K562 (cell line): Measurements from ENCODE around the gene LRGUK. TPM values are rescaled to one million over a fixed set of nuclear protein-coding genes. Genes with fewer than 3 reads are reported as not detected.

ENCODE experiments used
- ARNT ChIP-seq, 2 experiments: fragments of 450-650 bp; IDR thresholded peaks; 2 replicates each; pipeline ENCODE4 v1.6.1; 2016; ENCODE audit warnings: mild to moderate bottlenecking in 1 of 2
- CREM ChIP-seq: IDR thresholded peaks from 2 replicates; pipeline ENCODE4 v1.6.1; 2014; ENCODE audit warnings: antibody characterized with exemption, low read depth
- CSDE1 ChIP-seq, 2 experiments: fragments of 450-650 bp; IDR thresholded peaks; 2 replicates each; pipeline ENCODE4 v1.6.1; 2016; ENCODE audit warnings: mild to moderate bottlenecking in 1 of 2
- E2F1 ChIP-seq: sonication (generic); formaldehyde crosslinking; IDR thresholded peaks from 2 replicates; pipeline ENCODE4 v1.8.1; 2023; ENCODE audit warnings: mild to moderate bottlenecking, missing genetic modification reagents, moderate library complexity
- ETS1 ChIP-seq: conservative IDR thresholded peaks from 2 replicates; pipeline ENCODE4 v1.6.1; 2011; ENCODE audit warnings: low read depth, mild to moderate bottlenecking, low read length; ENCODE audit not compliant: control insufficient read depth
- GABPB1 ChIP-seq: sonication (generic); formaldehyde crosslinking; IDR thresholded peaks from 2 replicates; pipeline ENCODE4 v1.8.0; 2022; ENCODE audit warnings: mild to moderate bottlenecking, missing genetic modification reagents
- NCOA2 ChIP-seq, 2 experiments: fragments of 450-650 bp; IDR thresholded peaks; 2 replicates each; pipeline ENCODE4 v1.6.1; 2018; ENCODE audit warnings: mild to moderate bottlenecking in 2 of 2, moderate library complexity in 1 of 2; ENCODE audit not compliant: partially characterized antibody in 2 of 2
- NR0B1 ChIP-seq: fragments of 450-650 bp; IDR thresholded peaks from one replicate; pipeline ENCODE4 v1.6.1; 2018; ENCODE audit warnings: mild to moderate bottlenecking, moderate library complexity; ENCODE audit not compliant: partially characterized antibody
- SMAD2 ChIP-seq: fragments of 150-350 bp; IDR thresholded peaks from 2 replicates; pipeline ENCODE4 v1.6.1; 2014; ENCODE audit warnings: low read depth, mild to moderate bottlenecking, low read length
- THAP12 ChIP-seq: fragments of 250-450 bp; sonication (Bioruptor Pico); IDR thresholded peaks from 2 replicates; pipeline ENCODE4 v1.9.0; 2021; ENCODE audit warnings: mild to moderate bottlenecking, inconsistent platforms
- XRCC4 ChIP-seq: IDR thresholded peaks from one replicate; pipeline ENCODE4 v1.6.1; 2011; ENCODE audit not compliant: insufficient read depth, insufficient read length; ENCODE audit errors: extremely low read depth
- ZMIZ1 ChIP-seq, 2 experiments: fragments of 150-350 bp in 1 of 2; IDR thresholded peaks; 2 replicates each; pipeline ENCODE4 v1.6.1; 2012 to 2016; ENCODE audit warnings: low read depth in 2 of 2, low read length in 2 of 2, mild to moderate bottlenecking in 1 of 2, moderate library complexity in 1 of 2
- ZNF12 ChIP-seq: sonication (generic); formaldehyde crosslinking; IDR thresholded peaks from 2 replicates; pipeline ENCODE4 v1.4.0; 2020; ENCODE audit warnings: mild to moderate bottlenecking, missing genetic modification reagents
- ZNF280B ChIP-seq: fragments of 250-450 bp; sonication (Bioruptor Pico); IDR thresholded peaks from 2 replicates; pipeline ENCODE4 v1.5.1; 2021; ENCODE audit warnings: mild to moderate bottlenecking
- ZNF717 ChIP-seq: fragments of 250-450 bp; sonication (Bioruptor Pico); IDR thresholded peaks from 2 replicates; pipeline ENCODE4 v1.5.0; 2021
- polyA plus RNA-seq, 8 experiments: library from polyadenylated mRNA; depleted of rRNA in 4 of 8; stranded (reverse) in 5 of 8; unstranded in 3 of 8; fragments of >200 nt; fragmentation: Nextera tagmentation in 2 of 8; fragmentation: Illumina TruSeq in 1 of 8; extraction: Ambion mirVana in 2 of 8; extraction: Trizol in 1 of 8; gene quantifications; 2 replicates each; pipeline versions ENCODE4 v1.2.1 to v1.2.3, GENCODE V29; 2011 to 2014; ENCODE audit warnings: inconsistent platforms in 1 of 8, missing spikeins in 1 of 8
- total RNA-seq, 7 experiments: library from RNA; depleted of rRNA in 6 of 7; stranded (reverse); fragments of >200 nt in 6 of 7; fragmentation: Illumina TruSeq in 2 of 7; extraction: Trizol in 2 of 7; gene quantifications; 2 replicates each; pipeline versions ENCODE4 v1.2.1 to v1.2.3, GENCODE V29; 2011 to 2021; ENCODE audit warnings: low replicate concordance in 1 of 7

Gene LRGUK
- total and polyA plus RNA-seq, 9 of the 15 experiments (the other 6 are each of a cell fraction or from before 2014, with no cell fraction given): 0.04 to 0.33 (median 0.18) TPM

GRCh38 chr7:134210976-134211663, 84.0 kb downstream of the LRGUK start (continued):
- TF ChIP-seq NCOA2 (IDR thresholded peaks at IDR 0.05; ENCODE audit: partially characterized antibody in 2 of 2) (no peak), ZNF280B (CRISPR knock-in tag) (no peak), SMAD2 (no peak), ZNF717 (CRISPR knock-in tag) (no peak), ETS1 (peak; percentile 63; the same call in 1 of the 2 replicates), ZNF12 (CRISPR knock-in tag) (no peak), CREM (no peak), GABPB1 (CRISPR knock-in tag) (no peak), ZMIZ1 (IDR thresholded peaks at IDR 0.05; ENCODE audit: low read depth in 2 of 2, low read length in 2 of 2) (peak in 1 of 2 experiments; percentile 51; a peak in 1 of 4 replicates), XRCC4 (no peak), THAP12 (no peak), NR0B1 (no peak), CSDE1 (IDR thresholded peaks at IDR 0.05) (0 out of 4 replicates have a peak, but pooled peaks of 1 of the 2 experiments have one; percentile 17), ARNT (IDR thresholded peaks at IDR 0.05) (no peak), E2F1 (CRISPR knock-in tag) (no peak)
